IPS DF 19.7 (cell line): Measurements from ENCODE around the gene HOXB7.

Source experiments
- DNase-seq: peaks from one replicate; pipeline ENCODE4 v3.0.0-alpha.2; 2013; ENCODE audit warnings: low read depth, low spot score

HOXB7 gene

GRCh38 chr17:48636177-48637018, 25.6 kb upstream of the HOXB7 start:
- DNase-seq, result no peak

GRCh38 chr17:48634493-48635208, 23.8 kb upstream of the HOXB7 start:
- DNase-seq, result no peak

GRCh38 chr17:48633266-48633677, 22.5 kb upstream of the HOXB7 start:
- no peak for DNase-seq

- DNase-seq, result no peak
Observed at GRCh38 chr17:48632579-48633265, 21.9 kb upstream of the HOXB7 start.

- DNase-seq, result no peak
Observed at GRCh38 chr17:48631693-48632578, 21.1 kb upstream of the HOXB7 start.

GRCh38 chr17:48630925-48631692, 20.3 kb upstream of the HOXB7 start:
- no peak for DNase-seq

- no peak for DNase-seq
Observed at GRCh38 chr17:48630009-48630924, 19.4 kb upstream of the HOXB7 start.

- no peak for DNase-seq
Observed at GRCh38 chr17:48629411-48629759, 18.6 kb upstream of the HOXB7 start.

GRCh38 chr17:48628649-48629410, 18.0 kb upstream of the HOXB7 start:
- no peak for DNase-seq

- DNase-seq, result no peak
Observed at GRCh38 chr17:48627623-48628521, 17.1 kb upstream of the HOXB7 start.

GRCh38 chr17:48627118-48627597, 16.3 kb upstream of the HOXB7 start:
- no peak for DNase-seq

- no peak for DNase-seq
Observed at GRCh38 chr17:48626245-48627117, 15.7 kb upstream of the HOXB7 start, which contains the start of gene HOXB9. Gene HOXB9 (minus strand): TSS chr17:48626358. CDS start chr17:48626269, 89 bp downstream.

- no peak for DNase-seq
Observed at GRCh38 chr17:48625495-48626244, 14.9 kb upstream of the HOXB7 start.

- no peak for DNase-seq
Observed at GRCh38 chr17:48624544-48625494, 14.0 kb upstream of the HOXB7 start.

GRCh38 chr17:48624118-48624517, 13.3 kb upstream of the HOXB7 start:
- no peak for DNase-seq
